HG02588 (cell line): ENCODE measurements around the gene CA5A.

Source experiments
- ATAC-seq: cut with Tn5 transposase; IDR thresholded peaks from one replicate; pipeline ENCODE4 v1.9.1; 2021; ENCODE audit warnings: mild to moderate bottlenecking, moderate library complexity; ENCODE audit not compliant: unreplicated experiment

CA5A gene

GRCh38 chr16:87841340-87842208 lies 94.8 kb downstream of the CA5A start:
- no peak for ATAC-seq

- no peak for ATAC-seq
Measured at GRCh38 chr16:87840271-87840978, 95.9 kb downstream of the CA5A start.

GRCh38 chr16:87839542-87840270 lies 96.6 kb downstream of the CA5A start:
- no peak for ATAC-seq

GRCh38 chr16:87838643-87839541 lies 97.4 kb downstream of the CA5A start:
- ATAC-seq: no peak
